ENCODE results near the gene TRIM50.
"Not testable (repeated sequence)": the region's sequence is repeated elsewhere in the genome, so short reads cannot be mapped to it uniquely, and the experiment has no call there.

Gene TRIM50

GRCh38 chr7:73267813-73268212, 60.1 kb downstream of the TRIM50 start:
- not testable (repeated sequence) for H3K27ac Mint-ChIP-seq; H3K4me3 Mint-ChIP-seq; H3K4me1 Mint-ChIP-seq; H3K36me3 Mint-ChIP-seq (ENCODE audit: low read depth); ATAC-seq; DNase-seq; H3K27me3 Mint-ChIP-seq; H3K9me3 Mint-ChIP-seq

DNA sequence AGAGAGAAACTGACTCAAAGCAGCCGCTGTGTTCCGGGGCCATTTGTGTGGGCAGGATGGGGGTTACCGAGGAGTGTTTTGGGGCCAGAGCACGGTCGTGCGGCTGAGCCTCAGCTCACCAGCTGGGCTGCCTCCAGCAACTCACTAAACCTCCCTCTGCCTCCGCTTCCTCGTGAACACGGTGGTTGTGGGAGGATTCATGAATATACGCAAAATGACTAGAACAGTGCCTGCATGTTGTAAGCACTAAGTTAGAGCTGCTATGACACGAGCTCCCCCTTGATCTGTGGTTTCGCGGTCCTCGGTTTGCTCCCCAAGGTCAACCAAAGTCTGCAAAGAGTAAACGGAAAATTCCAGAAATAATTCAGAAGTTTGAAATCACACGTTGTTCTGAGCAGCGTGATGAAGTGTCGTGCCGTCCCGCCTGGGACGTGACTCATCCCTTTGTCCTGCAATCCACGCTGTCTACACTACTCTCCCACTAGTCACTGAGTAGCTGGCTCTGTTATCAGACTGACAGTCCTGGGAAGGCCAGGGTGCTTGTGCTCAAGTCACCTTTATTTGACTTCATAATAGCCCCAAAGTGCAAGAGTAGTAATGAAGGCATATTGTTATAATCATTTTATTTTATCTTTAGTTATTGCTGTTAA, 61.0 kb downstream of the TRIM50 start:
- not testable (repeated sequence) for H3K9me3 Mint-ChIP-seq; H3K36me3 Mint-ChIP-seq (ENCODE audit: low read depth); DNase-seq; H3K27me3 Mint-ChIP-seq; H3K4me3 Mint-ChIP-seq; H3K27ac Mint-ChIP-seq; H3K4me1 Mint-ChIP-seq
- ATAC-seq, result peak; percentile 90
